CD4-positive, alpha-beta T cell treated with Interleukin-15 for 4 hours (primary cell): ENCODE data around the gene MAPK4.
"Not testable (repeated sequence)": the region's sequence is repeated elsewhere in the genome, so short reads cannot be mapped to it uniquely, and the experiment has no call there.

Experiments
- DNase-seq: peaks from one replicate; pipeline ENCODE4 v3.0.0-alpha.2; 2020; ENCODE audit warnings: low spot score

MAPK4 gene

DNA sequence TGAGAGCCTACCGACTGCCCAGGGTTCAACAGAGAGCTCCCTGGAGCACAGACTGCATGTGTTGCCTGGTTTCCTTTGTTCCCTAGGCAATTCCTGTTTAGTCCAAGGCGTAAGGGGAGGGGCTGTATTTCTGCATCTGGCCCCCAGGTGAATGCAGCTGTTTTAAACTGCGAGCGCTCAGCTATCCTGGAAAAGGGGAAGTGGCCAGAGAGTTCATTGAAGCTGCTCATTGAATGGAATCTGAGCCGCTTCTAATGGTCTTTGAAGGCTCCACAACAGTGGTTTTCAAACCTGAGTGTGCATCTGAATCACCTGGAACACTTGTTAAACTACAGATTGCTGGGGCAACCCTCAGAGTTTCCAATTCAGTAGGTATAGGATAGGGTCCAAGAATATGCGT is 18.1 kb downstream of the MAPK4 start:
- DNase-seq = no peak

DNA sequence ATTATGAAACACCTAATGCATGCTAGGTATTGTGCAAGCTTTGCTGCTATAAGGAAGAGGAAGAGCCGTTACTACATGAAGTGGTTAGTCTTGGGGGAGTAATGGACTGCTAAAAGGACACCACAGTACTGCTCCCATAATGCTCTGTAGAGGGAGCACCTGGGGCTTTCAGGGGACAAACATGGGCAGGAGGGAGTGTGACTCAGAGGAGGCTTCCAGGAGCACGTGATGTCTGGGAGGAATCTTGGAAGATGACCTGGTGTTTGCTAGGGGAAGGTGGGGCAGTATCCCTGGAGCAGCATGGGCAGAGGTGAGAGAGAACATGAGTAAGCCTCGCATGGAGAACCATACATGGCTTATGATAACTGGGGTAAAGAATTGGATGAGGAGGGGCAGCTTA is 18.8 kb downstream of the MAPK4 start:
- DNase-seq = no peak

DNA sequence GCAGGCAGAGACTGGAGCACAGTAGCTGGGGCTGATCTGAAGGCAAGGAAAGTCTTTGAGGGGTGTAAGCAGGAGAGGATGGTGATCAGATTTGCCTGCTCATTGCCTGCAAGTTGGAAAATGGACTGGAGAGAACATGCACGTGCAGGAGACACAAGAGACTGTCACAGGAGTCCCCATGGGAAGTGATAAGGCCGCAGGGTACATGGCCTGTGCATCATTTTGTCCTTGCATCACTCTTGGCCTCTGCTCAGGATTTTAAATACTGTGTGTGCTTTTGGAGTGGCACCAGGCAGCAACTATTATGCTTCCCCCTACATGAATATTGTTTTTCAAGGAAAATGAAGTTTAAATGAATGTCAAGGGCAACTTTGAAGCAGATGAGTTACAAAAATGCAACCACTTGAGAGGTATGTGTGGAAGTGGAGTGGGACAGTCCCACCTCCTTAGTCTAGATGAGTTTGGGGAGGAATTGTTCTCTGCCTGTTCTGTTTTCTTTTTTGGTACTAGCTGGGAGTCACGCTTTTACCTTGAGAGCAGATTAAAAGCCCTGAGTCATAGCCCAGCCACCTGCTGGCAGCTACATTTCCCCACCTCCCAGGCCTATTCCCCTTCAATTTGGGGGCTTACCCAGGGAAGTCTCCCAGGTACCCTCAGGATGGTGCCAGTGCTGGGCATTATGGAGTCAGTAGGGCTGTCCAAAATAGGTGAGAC is 19.3 kb downstream of the MAPK4 start:
- no peak for DNase-seq

DNA sequence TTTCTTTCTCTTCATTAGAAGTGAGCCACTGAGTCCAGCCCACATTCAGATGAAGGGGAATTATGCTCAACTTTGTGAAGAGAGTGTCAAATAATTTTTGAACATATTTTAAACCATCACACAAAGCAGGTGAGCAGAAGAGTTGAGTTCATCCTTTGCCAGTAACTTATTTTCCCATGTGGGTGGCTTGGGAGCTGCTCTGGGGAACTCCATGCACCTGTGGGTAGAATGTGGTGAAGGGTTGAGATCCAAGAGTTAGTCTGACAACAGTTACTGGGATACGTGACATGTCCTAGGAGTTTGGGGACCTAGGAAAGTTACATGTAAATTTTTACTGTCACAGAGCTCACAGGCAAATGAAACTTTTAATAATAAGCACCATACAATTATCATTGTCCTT is 21.6 kb downstream of the MAPK4 start:
- DNase-seq = no peak

DNA sequence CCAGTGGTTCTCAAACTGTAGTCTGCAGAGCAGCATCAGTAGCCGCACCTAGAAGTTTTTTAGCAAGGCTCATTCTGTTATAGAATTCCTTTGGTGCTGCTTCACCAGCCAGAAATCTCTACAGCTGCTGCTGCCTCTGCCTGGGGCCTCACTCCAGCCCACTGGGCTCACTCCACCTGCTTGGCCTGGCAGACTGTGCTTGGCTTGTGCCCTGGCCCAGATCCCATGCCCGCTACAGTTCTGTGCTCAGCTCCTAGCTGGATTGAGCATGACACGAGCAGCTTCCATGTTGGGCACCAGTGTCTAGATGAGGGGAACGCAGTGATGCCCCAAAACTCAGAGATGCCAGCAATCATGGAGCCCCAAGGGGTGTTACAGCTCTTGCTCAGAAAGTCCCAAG is 22.6 kb downstream of the MAPK4 start:
- DNase-seq = no peak

DNA sequence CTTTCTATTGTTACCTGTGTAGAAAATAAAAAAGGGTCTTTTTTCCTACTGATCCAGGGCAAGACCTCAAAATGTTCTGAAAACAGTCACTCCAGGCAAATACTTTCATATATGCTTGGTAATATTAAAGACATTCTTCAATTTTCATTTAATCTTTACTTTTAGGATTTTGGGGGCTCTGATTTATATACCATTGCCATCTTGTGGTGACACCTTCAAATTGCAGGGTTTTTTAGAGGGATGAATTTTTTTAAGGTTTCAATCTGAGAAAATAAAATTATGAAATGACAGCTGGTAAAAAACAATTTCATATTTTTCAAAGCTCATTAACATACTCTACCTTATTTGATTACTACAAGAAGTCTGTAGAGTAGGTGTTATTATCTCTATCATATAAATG is 26.8 kb downstream of the MAPK4 start:
- DNase-seq = no peak

DNA sequence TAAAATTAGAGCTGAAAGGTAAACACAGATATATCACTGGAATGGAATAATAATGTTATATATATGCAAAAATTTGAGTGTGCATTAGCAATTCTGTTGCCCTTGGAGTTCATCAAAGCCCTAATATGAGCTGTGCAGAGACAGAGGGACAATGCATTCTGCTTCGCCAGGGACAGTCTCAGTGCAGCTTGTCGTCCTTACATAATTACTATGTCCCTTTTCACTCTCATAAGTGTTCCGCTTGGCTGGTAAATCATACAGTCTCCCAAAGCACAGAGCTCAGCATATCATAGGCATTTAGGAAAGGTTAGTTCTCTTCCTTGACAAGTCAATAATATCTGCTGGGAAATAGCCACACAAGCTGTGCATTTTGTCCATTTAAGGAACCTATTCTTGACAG is 30.7 kb downstream of the MAPK4 start:
- DNase-seq = no peak

DNA sequence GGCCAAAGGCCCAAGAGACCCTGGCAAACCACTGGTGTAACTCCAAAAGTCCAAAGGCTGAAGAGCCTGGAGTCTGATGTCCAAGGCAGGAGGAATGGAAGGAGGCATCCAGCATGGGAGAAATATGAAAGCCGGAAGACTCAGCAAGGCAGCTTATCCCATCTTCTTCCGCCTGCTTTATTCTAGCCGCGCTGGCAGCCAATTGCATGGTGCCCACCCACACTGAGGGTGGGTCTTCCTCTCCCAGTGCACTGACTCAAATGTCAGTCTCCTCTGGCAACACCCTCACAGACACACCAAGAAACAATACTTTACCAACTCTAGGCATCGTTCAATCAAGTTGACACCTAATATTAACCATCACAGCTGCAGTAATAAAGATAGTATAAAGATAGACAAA is 34.1 kb downstream of the MAPK4 start:
- no peak for DNase-seq

DNA sequence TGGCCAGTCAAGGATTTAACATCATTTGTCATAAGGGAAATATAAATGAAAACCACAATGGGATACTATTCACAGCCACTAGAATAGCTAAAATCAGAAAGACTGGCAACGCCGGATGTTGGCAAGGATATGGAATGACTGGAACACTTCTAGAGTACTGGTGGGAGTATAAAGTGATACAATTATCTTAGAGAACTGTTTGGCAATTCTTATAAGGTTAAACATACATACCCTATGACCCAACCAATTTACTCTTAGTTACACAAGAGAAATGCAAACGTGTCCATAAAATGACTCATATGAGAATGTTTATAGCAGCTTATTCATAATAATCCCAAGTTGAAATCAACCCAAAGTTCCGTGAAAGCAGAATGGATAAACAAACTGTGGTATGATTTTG is 35.1 kb downstream of the MAPK4 start:
- no peak for DNase-seq

DNA sequence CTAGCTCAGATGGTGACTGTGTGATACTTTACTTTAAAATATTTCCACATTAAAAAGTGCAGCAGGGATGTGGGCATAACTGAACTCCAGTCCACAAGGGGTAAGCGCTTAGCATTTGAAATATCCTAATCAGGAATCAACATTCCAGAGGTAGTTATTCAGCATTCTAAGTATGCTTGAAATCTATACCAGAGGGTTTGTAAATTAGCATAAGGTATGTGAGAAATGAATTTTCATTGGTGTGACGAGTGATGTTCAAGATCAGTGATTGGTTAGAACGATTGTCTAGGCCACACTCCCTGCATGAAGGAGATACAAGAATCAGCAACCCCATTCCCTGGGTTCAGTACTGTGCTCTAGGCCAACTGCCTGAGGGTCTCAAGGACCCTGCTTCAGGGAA is 42.6 kb downstream of the MAPK4 start:
- DNase-seq = no peak

DNA sequence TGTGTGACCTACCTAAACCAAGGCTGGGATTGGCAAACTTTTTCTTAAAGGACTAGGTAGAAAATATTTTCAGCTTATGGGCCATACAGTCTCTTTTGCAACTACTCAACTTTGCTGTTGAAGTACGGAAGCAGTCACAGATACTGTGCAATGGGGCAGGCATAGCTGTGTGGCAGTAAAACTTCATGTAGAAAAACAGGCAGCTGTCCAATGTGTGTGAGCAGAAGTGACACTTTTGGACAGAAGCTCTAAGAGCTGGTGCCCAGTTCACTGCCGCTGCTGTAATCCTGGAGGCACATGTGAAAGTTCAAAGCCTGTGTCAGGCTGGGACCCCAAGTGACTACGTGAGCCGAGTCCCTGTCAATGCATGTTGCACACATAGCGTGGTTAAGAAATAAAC is 46.7 kb downstream of the MAPK4 start:
- no peak for DNase-seq

DNA sequence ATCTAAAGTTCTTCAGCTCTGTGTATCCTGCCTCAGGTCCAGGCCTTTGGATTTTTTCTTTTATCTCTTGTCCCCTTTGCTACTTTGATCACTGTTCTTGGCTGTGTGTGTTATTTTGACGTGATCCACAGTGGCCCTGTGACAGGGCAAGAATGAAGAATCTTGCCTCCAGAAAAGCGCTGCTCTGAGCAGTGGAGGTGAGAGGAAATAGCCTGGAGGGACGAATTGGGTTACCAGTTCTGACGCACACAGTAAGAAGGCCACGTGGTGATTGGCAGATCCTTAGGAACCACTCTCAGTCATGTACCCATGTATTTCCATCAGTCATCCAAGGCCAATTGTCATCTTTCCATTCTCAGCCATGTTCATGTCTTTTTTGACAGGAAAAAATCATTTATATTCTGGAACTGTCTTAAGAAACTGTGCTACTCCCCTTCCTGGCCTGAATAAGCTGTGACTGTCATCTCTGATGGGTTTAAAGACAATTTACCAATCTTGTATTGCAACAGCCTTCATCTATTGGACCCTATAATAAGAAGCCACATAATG is 47.6 kb downstream of the MAPK4 start:
- no peak for DNase-seq

DNA sequence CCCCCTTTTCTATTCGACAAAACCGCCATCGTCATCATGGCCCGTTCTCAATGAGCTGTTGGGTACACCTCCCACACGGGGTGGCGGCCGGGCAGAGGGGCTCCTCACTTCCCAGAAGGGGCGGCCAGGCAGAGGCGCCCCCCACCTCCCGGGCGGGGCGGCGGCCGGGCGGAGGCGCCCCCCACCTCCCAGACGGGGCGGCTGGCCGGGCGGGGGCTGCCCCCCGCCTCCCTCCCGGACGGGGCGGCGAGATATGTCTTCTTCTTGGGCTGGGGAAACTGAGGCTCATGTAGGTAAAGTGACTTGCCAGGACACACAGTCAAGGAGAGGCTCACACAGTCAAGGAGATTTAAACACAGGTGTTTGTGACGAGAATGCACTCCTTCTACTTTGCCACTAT is 49.3 kb downstream of the MAPK4 start:
- DNase-seq = not testable (repeated sequence)

DNA sequence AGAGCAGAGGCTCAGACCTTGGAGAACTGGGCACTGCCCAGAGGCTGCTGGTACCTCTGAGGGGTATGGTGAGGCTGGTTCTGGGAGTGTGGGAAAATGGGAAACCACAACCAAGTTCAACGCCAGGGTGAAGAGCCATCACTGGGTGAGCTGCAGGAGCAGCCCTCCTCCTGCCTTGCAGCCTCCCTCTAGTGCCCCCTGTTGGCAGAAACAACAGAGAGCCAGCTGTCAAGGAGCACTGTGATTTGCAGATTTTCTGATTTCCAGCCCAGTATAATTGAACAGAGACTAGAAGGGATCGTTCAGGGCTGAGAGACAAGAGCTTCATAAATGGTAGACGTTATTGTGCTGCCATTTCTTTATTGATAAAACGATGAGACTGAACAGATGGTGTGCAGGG is 50.5 kb downstream of the MAPK4 start:
- DNase-seq = no peak

DNA sequence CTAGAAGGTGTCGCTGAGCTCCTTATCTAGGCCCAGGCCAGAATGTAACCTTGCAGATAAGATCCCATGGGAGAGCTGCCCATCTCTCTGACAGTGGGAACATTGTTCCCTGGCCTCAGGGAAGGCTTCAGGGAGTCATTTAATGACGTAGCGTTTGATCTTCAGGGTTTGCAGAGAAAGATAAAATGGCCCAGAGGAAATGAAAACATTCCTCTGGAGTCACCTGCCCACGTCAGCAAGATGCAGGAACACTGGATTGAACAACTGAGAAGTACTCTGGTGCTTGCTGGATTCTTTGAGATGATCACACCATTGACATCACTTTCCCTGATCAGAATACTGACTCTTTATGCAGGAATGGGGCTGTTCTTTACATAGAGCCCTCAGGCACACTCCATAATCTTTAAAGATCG is 51.6 kb downstream of the MAPK4 start:
- DNase-seq = no peak

DNA sequence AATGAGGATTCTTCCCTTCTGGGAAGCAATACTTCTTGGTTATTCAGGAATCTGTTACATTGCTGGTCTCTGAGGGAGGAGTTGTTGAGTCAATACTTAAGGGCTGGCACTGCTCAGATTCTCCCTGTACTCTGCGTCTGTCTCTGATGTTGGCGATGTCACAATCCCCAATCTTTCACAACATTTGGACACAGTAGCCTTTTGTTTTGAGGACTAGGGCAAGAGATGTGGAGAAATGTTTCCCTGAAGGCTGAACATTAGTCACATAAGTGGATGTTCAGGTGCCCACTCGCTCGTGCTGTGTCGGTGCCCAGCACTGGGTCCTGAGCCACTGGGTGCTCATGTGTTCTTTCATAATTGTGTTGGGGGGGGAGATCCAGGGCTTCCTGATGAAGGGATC is 55.0 kb downstream of the MAPK4 start:
- no peak for DNase-seq

DNA sequence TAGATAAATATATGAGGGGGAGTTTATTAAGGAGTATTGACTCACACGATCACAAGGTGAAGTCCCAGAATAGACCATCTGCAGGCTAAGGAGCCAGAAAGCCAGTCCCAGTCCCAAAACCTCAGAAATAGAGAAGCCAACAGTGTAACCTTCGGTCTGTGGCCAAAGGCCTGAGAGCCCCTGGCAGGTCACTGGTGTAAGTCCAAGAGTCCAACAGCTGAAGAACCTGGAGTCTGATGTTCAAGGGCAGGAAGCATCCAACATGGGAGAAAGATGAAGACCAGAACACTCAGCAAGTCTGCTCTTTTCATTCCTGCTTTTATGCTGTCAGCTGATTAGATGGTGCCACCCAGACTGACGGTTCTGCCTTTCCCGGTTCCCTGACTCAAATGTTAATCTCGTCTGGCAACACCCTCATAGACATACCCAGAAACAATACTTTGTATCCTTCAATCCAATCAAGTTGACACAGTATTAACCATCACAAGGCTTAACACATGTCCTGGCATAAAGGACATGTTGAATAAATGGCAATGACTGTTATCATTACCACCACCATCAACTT is 56.7 kb downstream of the MAPK4 start:
- no peak for DNase-seq

DNA sequence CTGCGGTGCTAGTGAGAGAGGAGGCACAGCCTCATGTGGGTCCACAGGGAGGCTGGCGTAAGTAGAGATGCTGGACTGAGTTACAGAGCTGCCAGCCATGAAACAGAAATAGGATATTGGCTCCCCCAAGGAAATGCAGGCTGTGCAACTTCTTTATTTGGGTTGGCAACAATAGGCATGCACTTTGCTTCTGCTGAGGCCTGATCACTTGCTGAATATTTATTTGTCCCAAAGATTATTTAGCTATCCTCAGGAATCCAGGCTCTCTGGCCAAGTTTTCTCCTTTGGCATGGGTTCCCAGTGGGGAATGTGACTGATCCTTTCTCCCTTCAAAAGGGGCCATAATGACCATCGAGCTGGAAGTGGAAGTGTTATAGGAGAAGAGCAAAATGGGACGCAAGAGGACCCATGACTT is 60.0 kb downstream of the MAPK4 start:
- no peak for DNase-seq

DNA sequence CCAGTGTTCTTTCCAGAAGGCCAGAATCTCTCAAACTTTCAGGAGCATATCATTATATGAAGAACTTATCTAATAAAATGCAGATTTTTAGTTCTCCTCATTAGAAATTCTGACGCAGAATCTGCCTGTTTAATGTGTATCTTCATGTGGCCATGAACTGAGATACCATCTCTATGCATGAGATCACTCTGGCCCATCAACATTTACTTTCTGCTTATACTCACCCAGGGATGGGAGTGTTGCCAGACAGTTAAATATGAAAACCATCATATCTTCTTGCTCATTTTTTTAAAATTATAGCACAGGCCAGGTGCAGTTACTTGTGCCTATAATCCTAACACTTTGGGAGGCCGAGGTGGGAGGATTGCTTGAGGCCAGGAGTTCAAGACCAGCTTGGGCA is 60.4 kb downstream of the MAPK4 start:
- DNase-seq = no peak

DNA sequence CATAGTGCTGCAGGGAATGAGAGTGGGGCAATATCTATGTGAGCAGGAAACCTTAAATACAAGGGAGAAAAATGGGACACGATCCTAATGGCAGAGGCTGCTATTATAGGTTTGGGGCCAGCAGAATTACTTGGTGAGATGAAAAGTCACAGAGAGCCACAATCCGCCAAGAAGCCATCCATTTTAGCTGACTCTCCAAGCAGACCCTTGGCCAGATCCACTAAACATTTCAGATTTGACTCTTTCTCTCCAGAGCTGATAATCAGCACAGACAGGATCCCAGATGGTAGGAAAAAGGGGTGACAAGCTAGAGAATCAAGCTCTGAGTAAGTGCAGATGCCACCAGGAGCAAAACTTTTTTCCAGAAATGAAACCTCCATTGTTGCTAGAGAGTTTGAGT is 61.5 kb downstream of the MAPK4 start:
- no peak for DNase-seq

DNA sequence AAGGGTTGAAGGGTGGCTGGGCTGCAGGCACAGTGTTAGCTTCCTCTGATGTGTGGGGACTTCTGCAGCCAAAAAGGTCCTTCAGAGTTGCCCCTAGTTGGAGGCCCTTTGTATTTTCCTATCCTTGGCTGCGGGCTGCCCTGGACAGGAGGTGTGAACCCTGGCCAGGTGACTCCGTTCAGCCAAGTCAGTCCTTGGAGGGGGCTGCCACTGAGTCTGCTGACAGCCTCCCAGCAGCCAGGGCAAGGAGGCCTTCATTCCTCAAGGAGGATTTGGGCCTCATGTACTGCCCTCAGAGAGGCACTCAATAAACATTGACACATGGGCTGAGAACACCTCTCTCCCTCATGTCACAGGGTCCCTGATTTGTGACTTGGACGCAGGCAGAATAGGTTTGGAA is 62.4 kb downstream of the MAPK4 start:
- no peak for DNase-seq

DNA sequence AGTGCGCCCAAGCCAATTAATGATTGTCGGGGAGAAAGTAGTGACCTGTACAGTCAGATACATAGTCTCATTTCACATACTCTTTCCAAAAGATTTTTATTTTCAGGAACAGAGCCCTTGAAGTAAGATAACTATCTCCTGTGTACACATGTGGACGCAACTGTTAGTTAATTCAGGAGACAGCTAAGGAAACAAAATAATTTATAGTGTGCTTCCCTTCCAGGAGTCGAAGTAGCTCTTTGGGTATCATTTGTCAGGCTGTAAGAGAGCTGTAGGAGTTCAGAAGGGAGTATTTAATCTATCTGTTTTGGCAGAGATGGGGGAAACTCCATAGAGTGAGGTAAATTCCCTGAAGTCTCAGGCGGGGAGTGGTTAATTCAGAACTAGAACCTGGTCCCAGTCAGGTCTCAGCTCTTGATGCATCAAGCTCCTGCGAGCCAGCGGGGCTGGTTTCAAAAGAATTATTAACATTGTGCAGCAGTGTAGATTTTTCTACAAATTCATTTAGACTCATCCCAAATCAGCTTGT is 63.0 kb downstream of the MAPK4 start:
- no peak for DNase-seq

DNA sequence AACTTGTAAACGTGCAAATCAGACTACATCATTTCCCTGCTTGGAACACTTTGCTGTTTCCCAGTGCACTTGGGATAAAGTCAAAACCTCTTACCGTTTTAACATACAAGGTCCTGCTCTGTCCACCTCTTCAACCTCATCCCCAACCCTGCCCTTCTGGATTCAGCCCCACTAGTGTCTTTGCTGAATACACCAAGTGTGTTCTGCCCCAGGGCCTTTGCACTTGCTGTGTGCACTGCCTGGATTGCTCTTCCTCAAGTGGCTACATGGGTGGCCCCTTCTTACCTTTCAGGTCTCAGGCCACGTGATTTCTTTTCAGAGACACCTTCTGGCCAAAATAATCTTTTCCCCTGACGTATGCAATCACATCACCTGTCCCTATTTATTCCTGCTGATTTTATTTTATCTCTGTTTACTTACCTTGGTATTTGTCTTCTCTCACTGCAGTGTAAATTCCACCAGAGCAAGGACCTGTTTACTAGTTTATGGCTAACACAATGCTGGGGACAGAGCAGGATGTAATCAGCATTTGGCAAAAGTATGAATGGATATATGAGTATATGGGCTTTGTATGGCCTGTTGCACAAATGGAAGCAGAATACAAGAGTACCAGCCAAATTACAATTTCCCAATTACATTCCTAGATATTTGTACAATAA is 63.9 kb downstream of the MAPK4 start:
- no peak for DNase-seq
